Upper lobe of left lung (tissue), 4 donors: ENCODE data around the gene GPR137B.

ENCODE experiments used
- POLR2A ChIP-seq, 4 donors: fragments of 450-650 bp; IDR thresholded peaks; one replicate each; pipeline ENCODE4 v1.5.1; 2016 to 2017; ENCODE audit warnings: antibody characterized with exemption in 4 of 4, mild to moderate bottlenecking in 2 of 4
- POLR2AphosphoS5 ChIP-seq, 2 donors: sonication (generic); formaldehyde crosslinking; IDR thresholded peaks; one replicate each; pipeline ENCODE4 v1.5.1; 2017; ENCODE audit warnings: antibody characterized with exemption in 2 of 2
- TF ChIP-seq, protein P1 (sequence below), 6 experiments: fragments of 450-650 bp in 4 of 6; fragments of 200-600 bp in 2 of 6; sonication (generic) in 2 of 6; IDR thresholded peaks; one replicate each; pipeline ENCODE4 v1.5.1; 2016 to 2019; ENCODE audit warnings: antibody characterized with exemption in 6 of 6

DNA sequence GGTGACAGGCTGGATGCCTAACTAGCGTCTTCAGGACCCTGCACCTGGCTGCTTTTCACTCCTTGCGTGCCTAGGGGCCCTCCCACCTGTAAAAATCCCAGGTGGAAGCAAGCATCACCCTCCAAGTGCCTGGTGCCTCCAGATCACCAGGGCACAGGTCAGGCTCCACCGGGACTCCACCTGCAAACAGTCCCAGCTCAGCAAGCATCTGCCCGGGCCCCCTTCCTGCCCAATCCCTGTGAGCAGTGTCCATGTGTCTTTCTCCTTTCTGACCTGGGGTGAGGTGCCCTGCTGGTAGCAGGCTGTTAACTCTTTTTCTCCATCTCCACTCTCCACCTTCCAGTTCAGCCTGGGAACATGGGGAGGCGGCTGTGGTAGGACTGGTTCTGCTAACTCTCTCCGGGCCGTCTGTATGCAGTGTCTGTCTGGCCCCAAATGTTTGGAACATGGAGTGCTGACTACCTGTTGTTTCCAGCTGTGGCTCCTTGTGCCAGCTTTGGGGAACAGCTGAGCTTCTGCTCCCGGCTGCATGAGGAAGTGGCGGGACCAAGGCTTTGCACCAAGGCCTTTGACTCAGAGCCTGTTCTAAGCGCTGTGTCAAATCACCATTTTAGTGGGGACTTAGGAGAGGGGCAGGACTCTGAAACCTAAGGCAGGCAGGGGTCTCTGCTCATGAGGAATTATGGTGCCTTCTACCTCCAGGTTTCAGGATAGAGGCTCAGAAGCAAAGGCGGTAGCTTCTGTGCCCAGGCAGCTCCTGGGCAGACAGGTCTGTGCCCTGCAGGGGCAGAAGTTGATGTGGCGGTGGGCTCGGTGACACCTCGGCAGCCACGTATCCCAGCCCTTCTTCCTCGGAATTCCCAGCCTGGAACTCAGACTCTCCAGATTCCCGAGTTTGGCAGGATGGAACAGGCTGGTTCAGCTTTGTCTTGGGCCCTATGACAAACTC is 5.5 kb downstream of the GPR137B start:
- TF ChIP-seq, protein P1, sequence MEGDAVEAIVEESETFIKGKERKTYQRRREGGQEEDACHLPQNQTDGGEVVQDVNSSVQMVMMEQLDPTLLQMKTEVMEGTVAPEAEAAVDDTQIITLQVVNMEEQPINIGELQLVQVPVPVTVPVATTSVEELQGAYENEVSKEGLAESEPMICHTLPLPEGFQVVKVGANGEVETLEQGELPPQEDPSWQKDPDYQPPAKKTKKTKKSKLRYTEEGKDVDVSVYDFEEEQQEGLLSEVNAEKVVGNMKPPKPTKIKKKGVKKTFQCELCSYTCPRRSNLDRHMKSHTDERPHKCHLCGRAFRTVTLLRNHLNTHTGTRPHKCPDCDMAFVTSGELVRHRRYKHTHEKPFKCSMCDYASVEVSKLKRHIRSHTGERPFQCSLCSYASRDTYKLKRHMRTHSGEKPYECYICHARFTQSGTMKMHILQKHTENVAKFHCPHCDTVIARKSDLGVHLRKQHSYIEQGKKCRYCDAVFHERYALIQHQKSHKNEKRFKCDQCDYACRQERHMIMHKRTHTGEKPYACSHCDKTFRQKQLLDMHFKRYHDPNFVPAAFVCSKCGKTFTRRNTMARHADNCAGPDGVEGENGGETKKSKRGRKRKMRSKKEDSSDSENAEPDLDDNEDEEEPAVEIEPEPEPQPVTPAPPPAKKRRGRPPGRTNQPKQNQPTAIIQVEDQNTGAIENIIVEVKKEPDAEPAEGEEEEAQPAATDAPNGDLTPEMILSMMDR (IDR thresholded peaks at IDR 0.05) = no peak
- no peak for TF ChIP-seq POLR2A (IDR thresholded peaks at IDR 0.05)
- no peak for TF ChIP-seq POLR2AphosphoS5 (IDR thresholded peaks at IDR 0.05)
